GM23338 (cell line): ENCODE results near the gene ZNF804B.

Source experiments
- CTCF ChIP-seq, 2 experiments: fragments of 200-600 bp in 1 of 2; sonication (generic) in 1 of 2; conservative IDR thresholded peaks; 2 replicates each; pipeline versions ENCODE4 v1.5.1 to v1.6.1; 2016 to 2017; ENCODE audit warnings: antibody characterized with exemption in 2 of 2, low read depth in 2 of 2, mild to moderate bottlenecking in 2 of 2, moderate library complexity in 1 of 2
- NANOG ChIP-seq: IDR thresholded peaks from 2 replicates; pipeline ENCODE4 v1.6.1; 2016; ENCODE audit warnings: antibody characterized with exemption, borderline replicate concordance
- POLR2AphosphoS5 ChIP-seq: IDR thresholded peaks from 2 replicates; pipeline ENCODE4 v1.6.1; 2016; ENCODE audit warnings: antibody characterized with exemption, low read depth

DNA sequence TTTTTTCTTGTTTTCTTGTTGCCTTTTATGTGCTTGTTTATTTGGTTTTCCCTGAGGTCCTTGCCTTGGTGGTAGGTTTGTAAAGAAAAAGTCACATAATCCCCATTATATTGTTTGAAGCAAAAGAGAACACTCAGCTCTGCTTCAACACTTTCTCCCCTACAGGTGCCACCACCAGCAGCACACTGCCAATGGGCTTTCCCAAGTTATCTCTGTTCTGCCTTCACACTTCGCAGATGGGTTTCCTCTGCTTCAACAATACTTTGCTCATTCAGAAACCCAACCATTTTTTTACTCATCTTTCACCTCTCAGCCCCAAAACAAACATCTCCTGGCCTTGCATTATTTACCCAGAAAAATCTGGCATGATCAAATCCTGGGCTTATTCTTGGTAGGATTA is 411.1 kb downstream of the ZNF804B start:
- TF ChIP-seq CTCF (conservative IDR thresholded peaks at IDR 0.05; ENCODE audit: low read depth in 2 of 2) (no peak), NANOG (no peak), POLR2AphosphoS5 (no peak)
